NCI-H345 (cell line): ENCODE measurements around the gene LTBP2.
A peak's percentile ranks its signal among the peaks of the same experiment; 100 is the strongest.

Source experiments
- DNase-seq: peaks from one replicate; lab custom pipeline; 2025; lab: John Stamatoyannopoulos, UW

The LTBP2 gene

DNA sequence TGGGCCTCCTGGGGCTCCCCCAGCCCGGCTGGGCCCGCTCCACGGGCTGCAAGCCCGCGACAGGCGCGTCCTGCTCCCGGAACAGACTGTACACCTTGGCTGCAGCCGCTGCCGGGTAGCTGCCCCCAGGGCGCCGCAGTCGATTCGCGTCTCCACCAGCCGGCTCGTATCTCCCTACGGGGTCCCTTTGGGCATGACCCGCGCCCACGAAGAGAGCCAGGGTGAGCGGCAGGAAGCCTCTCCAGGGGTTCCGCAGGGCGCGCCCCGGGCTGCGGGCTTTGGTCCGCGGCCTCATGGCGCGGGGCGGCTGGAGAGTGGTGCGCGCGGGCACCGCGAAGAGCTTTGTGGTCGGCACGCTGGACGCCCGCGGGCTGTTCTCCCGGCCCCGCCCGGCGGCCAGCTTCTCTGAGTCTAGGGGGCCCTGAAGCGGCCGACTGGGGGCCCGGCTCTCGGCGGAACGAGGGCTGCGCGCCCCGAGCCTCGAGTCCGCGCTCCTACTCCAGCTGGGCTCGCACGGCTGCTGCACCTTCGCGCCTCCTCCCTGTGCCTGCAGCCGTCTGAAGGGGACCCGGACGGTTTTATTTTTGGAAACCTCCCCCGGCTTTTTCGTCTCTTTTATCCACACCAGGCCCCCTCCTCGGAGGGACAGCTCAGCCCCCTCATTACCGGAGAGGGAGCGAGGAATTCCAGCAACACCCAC lies at the start of gene LTBP2:
Gene LTBP2, minus strand, starts transcription at position 588 of the 700 bp plus-strand sequence. Its CDS starts 293 bp downstream, at position 295.
- DNase-seq, result no peak

- DNase-seq, result no peak
These were observed 48.8 kb upstream of the LTBP2 start for GRCh38 chr14:74660863-74661262.

GRCh38 chr14:74660167-74660566 lies 48.1 kb upstream of the LTBP2 start:
- no peak for DNase-seq

DNA sequence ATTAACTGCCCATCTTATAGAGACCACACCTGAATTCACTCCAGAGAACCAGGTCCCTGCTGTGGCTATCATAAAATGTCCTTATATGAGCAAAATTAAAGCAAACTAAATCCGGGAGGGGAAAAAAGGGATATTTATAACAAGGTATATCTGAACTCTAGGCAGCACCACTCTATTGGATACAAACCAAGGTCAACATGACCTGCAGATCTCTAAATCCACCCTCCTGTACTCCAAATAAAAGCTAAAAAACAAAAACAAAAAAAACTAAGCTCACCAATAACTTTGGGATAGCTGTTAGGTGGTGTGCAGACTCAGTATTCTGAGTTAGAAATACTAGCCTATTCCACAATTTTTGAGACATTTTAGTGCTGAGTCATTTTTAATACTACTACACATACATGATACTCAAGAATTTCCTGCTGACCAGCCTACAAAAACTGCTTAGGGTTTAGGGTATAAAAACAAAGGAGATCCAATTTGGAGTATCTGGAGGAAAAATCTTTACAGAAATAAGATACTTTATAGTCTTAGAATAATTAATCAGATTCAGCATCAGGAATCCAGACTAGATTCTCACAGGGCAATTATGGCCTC lies 46.6 kb upstream of the LTBP2 start:
- no peak for DNase-seq

- no peak for DNase-seq
These were observed 44.9 kb upstream of the LTBP2 start for GRCh38 chr14:74656964-74657363.

DNA sequence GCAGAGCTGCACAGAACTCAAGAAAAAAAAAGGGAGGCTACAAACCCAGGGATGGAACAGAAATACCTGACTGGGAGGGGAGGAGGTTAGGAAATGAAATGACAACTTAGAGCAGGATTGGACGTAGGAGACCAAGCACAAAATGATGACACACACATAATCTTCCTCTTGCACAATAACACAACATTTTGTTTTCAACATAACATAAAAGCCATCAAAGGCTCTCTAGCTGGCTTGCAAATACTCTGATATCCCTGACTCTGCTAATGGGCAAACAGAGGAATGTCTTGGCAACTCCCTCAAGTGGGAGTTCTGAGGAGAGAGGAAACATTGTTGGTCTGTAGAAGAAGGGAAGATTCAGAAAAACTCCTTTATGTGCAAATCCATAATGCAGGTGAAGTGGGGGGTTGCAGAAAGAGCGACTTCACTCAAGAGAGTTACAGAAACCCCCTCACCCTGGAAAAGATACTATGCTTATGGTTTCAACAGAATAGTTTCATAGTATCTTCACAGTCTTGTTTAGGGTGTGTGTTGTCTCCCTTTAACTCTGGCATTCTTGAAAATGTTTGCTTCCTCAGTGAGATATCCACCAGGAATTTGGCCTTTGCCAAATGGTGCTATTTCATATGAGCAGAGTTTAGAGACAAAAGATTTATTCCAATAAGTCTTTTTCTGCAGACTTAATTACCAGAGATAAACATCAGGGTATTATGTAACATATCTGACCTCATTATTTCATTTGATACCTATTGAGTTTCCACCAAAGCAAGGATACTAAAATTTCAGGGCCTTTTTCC lies 43.8 kb upstream of the LTBP2 start:
- DNase-seq, result no peak

DNA sequence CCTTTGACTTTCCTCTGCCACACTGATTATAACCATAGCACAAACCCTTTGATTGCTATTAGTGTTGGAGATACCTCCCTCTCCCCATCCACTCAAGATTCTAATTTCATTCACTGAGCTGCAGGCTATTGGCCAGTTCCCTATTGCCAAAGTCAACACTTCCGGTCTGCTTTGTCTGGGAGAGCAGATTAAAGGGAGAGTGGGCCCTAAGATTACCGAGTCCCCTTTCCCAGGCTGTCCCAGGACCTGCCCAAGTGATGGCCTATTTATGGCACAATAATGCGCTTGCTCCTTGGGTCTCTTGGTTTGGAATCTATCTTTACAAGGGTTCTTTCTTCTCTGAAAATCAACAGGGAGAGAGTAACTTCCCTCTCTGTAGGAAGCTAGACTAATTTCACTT lies 42.9 kb upstream of the LTBP2 start:
- DNase-seq, result no peak

GRCh38 chr14:74653386-74654138 lies 41.5 kb upstream of the LTBP2 start:
- DNase-seq, result no peak

GRCh38 chr14:74652541-74652940 lies 40.5 kb upstream of the LTBP2 start:
- DNase-seq, result no peak

DNA sequence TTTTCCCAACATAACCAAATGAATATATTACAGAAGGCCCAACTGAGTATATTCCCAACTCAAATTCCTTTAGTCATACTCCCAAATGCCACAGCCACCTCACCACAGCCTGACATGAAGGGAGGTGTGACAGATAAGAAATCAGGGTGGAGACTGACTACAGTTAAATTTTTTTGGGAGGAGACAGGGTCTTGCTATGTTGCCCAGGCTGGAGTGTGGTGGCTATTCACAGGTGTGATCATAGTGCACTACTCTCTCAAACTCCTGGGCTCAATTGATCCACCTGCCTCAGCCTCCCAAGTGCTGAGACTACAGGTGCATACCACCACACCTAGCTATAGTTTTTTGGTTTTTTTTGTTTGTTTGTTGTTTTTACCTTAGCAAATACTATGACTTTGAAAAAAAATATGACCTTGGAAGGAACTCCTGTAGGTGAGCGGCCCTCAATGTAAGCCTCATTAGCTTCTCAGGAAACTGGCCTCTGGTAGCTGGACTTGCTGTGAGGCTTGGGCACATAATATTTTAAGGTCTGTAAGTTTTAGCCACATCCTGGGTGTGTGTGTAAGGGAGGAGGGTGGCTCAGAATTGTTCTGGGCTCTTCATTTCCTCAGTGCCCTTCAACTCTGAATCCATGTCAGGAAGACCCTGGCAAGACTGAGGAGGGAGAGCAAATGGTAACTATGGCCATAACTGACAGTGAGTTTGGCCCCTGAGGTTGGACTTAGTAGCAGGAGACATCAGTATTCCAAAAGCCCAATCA lies 39.1 kb upstream of the LTBP2 start:
- DNase-seq, result no peak

DNA sequence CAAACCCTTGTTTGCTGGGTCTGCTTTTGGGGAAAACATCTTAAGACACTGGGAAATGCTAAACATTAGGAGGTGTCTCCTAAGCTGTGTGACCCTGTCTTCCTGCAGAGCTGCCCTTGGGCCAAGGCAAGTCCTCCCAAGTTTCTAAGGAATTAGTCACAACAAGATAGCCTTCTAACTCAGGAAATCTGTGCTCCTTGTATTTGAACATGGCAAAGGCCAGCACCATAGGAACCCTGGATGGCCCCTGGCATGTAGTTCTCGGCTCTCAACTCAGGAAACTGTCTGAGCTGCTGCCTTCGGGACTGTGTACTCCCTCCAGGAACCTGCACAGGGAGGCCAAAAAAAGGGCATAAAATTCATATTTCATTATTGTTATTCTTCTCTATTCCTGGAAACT lies 37.6 kb upstream of the LTBP2 start:
- no peak for DNase-seq

GRCh38 chr14:74649167-74649566 lies 37.1 kb upstream of the LTBP2 start:
- no peak for DNase-seq

GRCh38 chr14:74648601-74649000 lies 36.6 kb upstream of the LTBP2 start:
- DNase-seq, result no peak

- DNase-seq, result peak; percentile 83
These were observed 35.8 kb upstream of the LTBP2 start for GRCh38 chr14:74647678-74648461.

- DNase-seq, result no peak
These were observed 35.1 kb upstream of the LTBP2 start for GRCh38 chr14:74647061-74647677.

DNA sequence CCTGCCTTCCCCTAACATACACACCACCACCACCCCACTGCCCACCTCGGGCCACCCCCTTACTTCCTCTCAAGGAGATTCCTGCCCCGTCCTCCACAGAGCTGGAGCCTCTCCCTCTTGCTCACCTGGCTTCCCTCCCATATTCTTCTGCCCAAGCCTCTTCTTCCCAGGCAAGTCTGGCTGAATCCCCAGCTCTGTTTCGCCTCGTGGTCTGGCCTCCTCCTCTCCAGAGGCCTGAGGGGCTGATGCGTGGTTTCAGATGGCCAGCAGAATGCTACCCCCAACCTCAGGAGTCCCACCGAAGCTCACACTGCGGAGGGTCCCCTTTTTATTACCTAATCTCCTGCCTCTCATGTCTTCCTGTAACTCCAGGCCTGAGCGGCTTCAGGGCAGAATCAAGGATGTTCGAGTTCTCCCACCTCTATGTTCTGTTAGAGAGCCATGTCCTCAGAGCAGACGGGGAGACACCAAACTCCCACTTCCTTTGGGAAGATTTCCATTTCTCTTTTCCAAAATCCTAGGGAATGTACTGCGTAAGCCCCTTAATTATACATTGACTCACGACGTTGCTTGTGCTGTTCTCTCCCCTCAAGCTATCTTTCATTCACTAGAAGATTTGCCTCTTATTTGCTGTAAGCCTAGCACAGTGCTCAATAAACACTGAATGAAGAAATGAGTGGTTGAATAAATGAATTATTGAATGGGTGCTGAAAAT lies 33.9 kb upstream of the LTBP2 start:
- DNase-seq, result no peak

GRCh38 chr14:74645244-74645643 lies 33.2 kb upstream of the LTBP2 start:
- no peak for DNase-seq

DNA sequence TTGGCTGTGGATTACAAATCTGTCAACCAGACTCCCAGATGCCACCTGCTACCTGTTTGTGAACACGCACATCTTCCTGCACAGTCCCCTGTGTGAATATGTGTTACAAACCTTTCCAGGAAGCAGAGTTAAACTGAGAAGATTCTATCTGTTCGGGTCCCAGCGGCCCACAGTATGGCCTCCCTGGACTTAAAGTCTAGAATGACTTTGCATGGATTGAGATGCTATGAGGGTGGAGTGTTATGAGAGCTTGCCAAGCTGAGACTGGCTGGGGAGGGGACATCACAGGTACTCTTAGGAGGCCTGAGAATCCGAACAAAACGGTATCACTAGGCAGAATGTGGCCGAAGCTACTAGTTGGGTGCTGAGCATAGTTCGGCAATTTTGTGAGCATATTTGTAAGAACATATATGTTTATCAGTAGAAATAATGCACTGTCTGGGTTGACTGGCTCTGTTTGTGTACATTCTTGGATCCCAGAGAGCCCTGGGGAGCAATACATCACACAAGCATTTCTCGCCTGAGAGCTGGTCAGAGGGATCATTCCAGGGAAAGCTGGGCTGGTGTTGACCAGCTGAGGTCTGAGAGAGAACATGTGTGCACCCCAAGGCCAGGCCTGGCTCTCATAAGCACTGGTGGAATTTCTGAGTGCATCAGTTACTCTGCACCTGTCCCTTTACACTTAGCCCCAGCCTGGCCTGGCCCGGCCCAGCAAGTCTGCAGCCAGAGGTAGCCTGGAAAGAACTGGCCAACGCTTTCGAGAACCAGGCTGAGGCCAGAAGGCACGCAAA lies 29.8 kb upstream of the LTBP2 start:
- no peak for DNase-seq

- DNase-seq, result no peak
These were observed 26.9 kb upstream of the LTBP2 start for GRCh38 chr14:74638966-74639365.
